Thyroid gland (tissue), 4 donors: ENCODE measurements around the gene SULT6B1.

Experiments
- POLR2A ChIP-seq, 2 donors: fragments of 450-650 bp; IDR thresholded peaks; one replicate each; pipeline ENCODE4 v1.6.1; 2017; ENCODE audit warnings: antibody characterized with exemption in 2 of 2, mild to moderate bottlenecking in 2 of 2, moderate library complexity in 1 of 2
- TF ChIP-seq, protein P1 (sequence below), 6 experiments: fragments of 200-600 bp in 3 of 6; fragments of 450-650 bp in 3 of 6; sonication (generic) in 3 of 6; IDR thresholded peaks; one replicate each; pipeline ENCODE4 v1.5.1; 2016 to 2019; ENCODE audit warnings: antibody characterized with exemption in 6 of 6, mild to moderate bottlenecking in 2 of 6, inconsistent platforms in 1 of 6, moderate library complexity in 1 of 6

DNA sequence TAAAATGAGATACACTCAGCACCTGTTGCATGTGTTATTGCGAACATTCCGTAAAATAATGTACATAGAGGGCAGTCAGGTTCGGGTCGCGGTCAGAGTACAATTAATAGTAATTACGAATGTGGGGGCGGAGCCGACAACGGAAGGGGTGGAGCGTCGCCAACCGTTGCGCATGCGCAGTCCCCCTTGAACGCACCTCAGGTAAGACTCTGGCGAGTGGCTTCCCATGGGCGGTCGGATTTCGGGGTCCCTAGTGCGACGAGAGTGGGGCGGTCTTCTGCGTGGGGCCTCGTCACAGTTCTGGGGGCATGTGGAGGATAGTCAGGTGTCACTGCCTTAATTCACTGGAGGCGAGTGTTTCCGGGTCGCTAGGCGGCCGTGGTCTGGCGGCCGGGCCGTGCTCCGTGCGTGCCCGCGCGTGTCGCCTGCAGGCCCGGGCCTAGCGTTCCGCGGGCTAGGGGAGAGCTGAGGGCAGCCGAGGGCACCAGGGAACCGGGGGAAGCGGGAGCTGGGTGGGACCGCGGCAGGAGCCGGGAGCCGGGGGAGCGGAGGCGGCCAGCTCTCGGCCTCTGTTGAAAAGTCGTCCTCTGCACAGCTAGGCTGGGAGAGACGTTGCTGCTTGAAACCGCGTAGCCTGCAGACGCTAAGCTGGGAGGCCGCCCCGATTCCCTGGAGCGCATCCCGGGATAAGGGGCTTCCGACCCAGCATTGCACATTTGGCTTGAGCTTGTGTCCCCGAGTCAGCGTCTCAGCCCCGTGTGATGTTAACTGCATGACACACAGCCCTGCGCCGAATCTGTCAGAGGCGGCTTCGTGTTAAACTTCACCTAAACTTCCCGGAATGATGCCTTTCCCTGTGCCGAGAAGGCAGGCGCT lies 8.1 kb upstream of the SULT6B1 start, which contains the start of gene CEBPZOS:
- TF ChIP-seq, protein P1, sequence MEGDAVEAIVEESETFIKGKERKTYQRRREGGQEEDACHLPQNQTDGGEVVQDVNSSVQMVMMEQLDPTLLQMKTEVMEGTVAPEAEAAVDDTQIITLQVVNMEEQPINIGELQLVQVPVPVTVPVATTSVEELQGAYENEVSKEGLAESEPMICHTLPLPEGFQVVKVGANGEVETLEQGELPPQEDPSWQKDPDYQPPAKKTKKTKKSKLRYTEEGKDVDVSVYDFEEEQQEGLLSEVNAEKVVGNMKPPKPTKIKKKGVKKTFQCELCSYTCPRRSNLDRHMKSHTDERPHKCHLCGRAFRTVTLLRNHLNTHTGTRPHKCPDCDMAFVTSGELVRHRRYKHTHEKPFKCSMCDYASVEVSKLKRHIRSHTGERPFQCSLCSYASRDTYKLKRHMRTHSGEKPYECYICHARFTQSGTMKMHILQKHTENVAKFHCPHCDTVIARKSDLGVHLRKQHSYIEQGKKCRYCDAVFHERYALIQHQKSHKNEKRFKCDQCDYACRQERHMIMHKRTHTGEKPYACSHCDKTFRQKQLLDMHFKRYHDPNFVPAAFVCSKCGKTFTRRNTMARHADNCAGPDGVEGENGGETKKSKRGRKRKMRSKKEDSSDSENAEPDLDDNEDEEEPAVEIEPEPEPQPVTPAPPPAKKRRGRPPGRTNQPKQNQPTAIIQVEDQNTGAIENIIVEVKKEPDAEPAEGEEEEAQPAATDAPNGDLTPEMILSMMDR (IDR thresholded peaks at IDR 0.05) = no peak
- peak in 1 of 2 donors; percentile 88 for TF ChIP-seq POLR2A (IDR thresholded peaks at IDR 0.05)
